HCT116 (cell line): ENCODE measurements around the gene LAMA1.

Experiments used
- CTCF ChIP-seq, 3 experiments: fragments of 200-600 bp in 1 of 3; sonication (generic) in 1 of 3; IDR thresholded peaks in 2 of 3; conservative IDR thresholded peaks in 1 of 3; 2 replicates each; pipeline ENCODE4 v1.5.1; 2012 to 2017; ENCODE audit warnings: low read depth in 2 of 3, low read length in 2 of 3, antibody characterized with exemption in 1 of 3, borderline replicate concordance in 1 of 3, control low read depth in 1 of 3, mild to moderate bottlenecking in 1 of 3, mixed read lengths in 1 of 3, mixed run types in 1 of 3, moderate library complexity in 1 of 3; ENCODE audit not compliant: insufficient read depth in 1 of 3
- EGR1 ChIP-seq: IDR thresholded peaks from 2 replicates; pipeline ENCODE4 v1.6.1; 2012; ENCODE audit warnings: low read depth
- EZH2 ChIP-seq: fragments of 200-600 bp; sonication (generic); IDR thresholded peaks from 2 replicates; pipeline ENCODE4 v1.6.1; 2017; ENCODE audit warnings: antibody characterized with exemption, mixed run types
- REST ChIP-seq: IDR thresholded peaks from 2 replicates; pipeline ENCODE4 v1.6.1; 2012; ENCODE audit warnings: low read depth
- ZBTB33 ChIP-seq: IDR thresholded peaks from 2 replicates; pipeline ENCODE4 v1.6.1; 2011; ENCODE audit warnings: mild to moderate bottlenecking, low read length, moderate library complexity; ENCODE audit not compliant: insufficient replicate concordance; ENCODE audit errors: extremely low read depth
- ZNF274 ChIP-seq: fragments of 200-500 bp; sonication (Bioruptor generic); IDR thresholded peaks from 2 replicates; pipeline ENCODE4 v1.6.1; 2014; ENCODE audit warnings: mild to moderate bottlenecking, low read depth, low read length, inconsistent platforms

GRCh38 chr18:6947338-6948030 lies 170.1 kb downstream of the LAMA1 start:
- TF ChIP-seq CTCF (IDR thresholded peaks at IDR 0.05 in 2 of 3, conservative IDR thresholded peaks at IDR 0.05 in 1 of 3; ENCODE audit: borderline replicate concordance in 1 of 3, insufficient read depth in 1 of 3, low read depth in 2 of 3, low read length in 2 of 3) (no peak), ZNF274 (no peak), ZBTB33 (no peak), EGR1 (no peak), EZH2 (no peak), REST (no peak)
